Measurements from ENCODE around the gene MYDGF. TPM values are rescaled to one million over a fixed set of nuclear protein-coding genes. Genes with fewer than 3 reads are reported as not detected.

Gene MYDGF
- total RNA-seq, 4 donors from 2014 or later = 17.5 to 43.6 (median 28.3) TPM

GRCh38 chr19:4705413-4706131 lies 35.4 kb upstream of the MYDGF start:
- 62% methylated on average over 18 of the region's 19 CpGs for WGBS
- peaks cover 62% of the 10 kb centered on the region for H3K36me3 ChIP-seq
- TF ChIP-seq POLR2AphosphoS5 (IDR thresholded peaks at IDR 0.05) (no peak), POLR2A (IDR thresholded peaks at IDR 0.05) (no peak), EP300 (IDR thresholded peaks at IDR 0.05) (no peak), CTCF (IDR thresholded peaks at IDR 0.05) (no peak)
- no peaks in the 10 kb centered on the region for H3K27me3 ChIP-seq
- peaks cover 34% of the 10 kb centered on the region for H3K4me1 ChIP-seq
- H3K9me3 ChIP-seq = no peaks in the 10 kb centered on the region
- no peak overlapping the region for H3K4me3 ChIP-seq
- H3K27ac ChIP-seq = no peak overlapping the region
- DNase-seq (ENCODE audit: low spot score in 2 of 2) = no peak

GRCh38 chr19:4704317-4704673 lies 34.2 kb upstream of the MYDGF start:
- H3K36me3 ChIP-seq = peaks cover 63% of the 10 kb centered on the region
- H3K27ac ChIP-seq = no peak overlapping the region
- TF ChIP-seq EP300 (IDR thresholded peaks at IDR 0.05) = no peak
- TF ChIP-seq POLR2A (IDR thresholded peaks at IDR 0.05) = no peak
- no peak for TF ChIP-seq POLR2AphosphoS5 (IDR thresholded peaks at IDR 0.05)
- TF ChIP-seq CTCF (IDR thresholded peaks at IDR 0.05) = no peak
- no peaks in the 10 kb centered on the region for H3K9me3 ChIP-seq
- H3K4me1 ChIP-seq = peaks cover 39% of the 10 kb centered on the region
- H3K4me3 ChIP-seq = no peak overlapping the region
- DNase-seq (ENCODE audit: low spot score in 2 of 2) = no peak
- 86% methylated on average over 4 of the region's 9 CpGs for WGBS
- H3K27me3 ChIP-seq = no peaks in the 10 kb centered on the region

GRCh38 chr19:4703671-4704316 lies 33.7 kb upstream of the MYDGF start:
- H3K36me3 ChIP-seq = peaks cover 66% of the 10 kb centered on the region
- peaks cover 40% of the 10 kb centered on the region for H3K4me1 ChIP-seq
- DNase-seq (ENCODE audit: low spot score in 2 of 2) = no peak
- H3K27me3 ChIP-seq = no peaks in the 10 kb centered on the region
- no peak overlapping the region for H3K4me3 ChIP-seq
- no peaks in the 10 kb centered on the region for H3K9me3 ChIP-seq
- H3K27ac ChIP-seq = no peak overlapping the region
- WGBS = 94% methylated on average over 16 of the region's 28 CpGs
- TF ChIP-seq POLR2A (IDR thresholded peaks at IDR 0.05) (no peak), CTCF (IDR thresholded peaks at IDR 0.05) (no peak), EP300 (IDR thresholded peaks at IDR 0.05) (no peak), POLR2AphosphoS5 (IDR thresholded peaks at IDR 0.05) (no peak)

- peaks cover 76% of the 10 kb centered on the region for H3K36me3 ChIP-seq
- no peaks in the 10 kb centered on the region for H3K27me3 ChIP-seq
- 93% methylated on average over 9 of the region's 11 CpGs for WGBS
- H3K9me3 ChIP-seq = no peaks in the 10 kb centered on the region
- H3K4me1 ChIP-seq = peaks cover 34% of the 10 kb centered on the region
- no peak overlapping the region for H3K27ac ChIP-seq
- H3K4me3 ChIP-seq = no peak overlapping the region
- TF ChIP-seq POLR2A (IDR thresholded peaks at IDR 0.05) (no peak), EP300 (IDR thresholded peaks at IDR 0.05) (no peak), POLR2AphosphoS5 (IDR thresholded peaks at IDR 0.05) (no peak), CTCF (IDR thresholded peaks at IDR 0.05) (no peak)
- no peak for DNase-seq (ENCODE audit: low spot score in 2 of 2)
These were observed 32.6 kb upstream of the MYDGF start for GRCh38 chr19:4702764-4703163.

- DNase-seq (ENCODE audit: low spot score in 2 of 2) = no peak
- Histone ChIP-seq H3K36me3 (peaks cover 87% of the 10 kb centered on the region), H3K9me3 (no peaks in the 10 kb centered on the region), H3K4me1 (peaks cover 39% of the 10 kb centered on the region), H3K27me3 (no peaks in the 10 kb centered on the region), H3K27ac (peak overlapping the region; percentile 83), H3K4me3 (no peak overlapping the region)
- WGBS = 62% methylated on average over 8 of the region's 8 CpGs
- no peak for TF ChIP-seq POLR2A (IDR thresholded peaks at IDR 0.05)
- TF ChIP-seq CTCF (IDR thresholded peaks at IDR 0.05) = no peak
- no peak for TF ChIP-seq POLR2AphosphoS5 (IDR thresholded peaks at IDR 0.05)
- no peak for TF ChIP-seq EP300 (IDR thresholded peaks at IDR 0.05)
These were observed 31.4 kb upstream of the MYDGF start for GRCh38 chr19:4701557-4701956.

Measured in suprapubic skin (tissue), 4 donors.